GM19438 (cell line): ENCODE results near the gene DISC1.
A peak's percentile ranks its signal among the peaks of the same experiment; 100 is the strongest.
"Not testable (repeated sequence)": the region's sequence is repeated elsewhere in the genome, so short reads cannot be mapped to it uniquely, and the experiment has no call there.

Experiments used
- ATAC-seq: cut with Tn5 transposase; IDR thresholded peaks from one replicate; pipeline ENCODE4 v1.9.1; 2021; ENCODE audit warnings: low read depth; ENCODE audit not compliant: unreplicated experiment

DISC1 gene

DNA sequence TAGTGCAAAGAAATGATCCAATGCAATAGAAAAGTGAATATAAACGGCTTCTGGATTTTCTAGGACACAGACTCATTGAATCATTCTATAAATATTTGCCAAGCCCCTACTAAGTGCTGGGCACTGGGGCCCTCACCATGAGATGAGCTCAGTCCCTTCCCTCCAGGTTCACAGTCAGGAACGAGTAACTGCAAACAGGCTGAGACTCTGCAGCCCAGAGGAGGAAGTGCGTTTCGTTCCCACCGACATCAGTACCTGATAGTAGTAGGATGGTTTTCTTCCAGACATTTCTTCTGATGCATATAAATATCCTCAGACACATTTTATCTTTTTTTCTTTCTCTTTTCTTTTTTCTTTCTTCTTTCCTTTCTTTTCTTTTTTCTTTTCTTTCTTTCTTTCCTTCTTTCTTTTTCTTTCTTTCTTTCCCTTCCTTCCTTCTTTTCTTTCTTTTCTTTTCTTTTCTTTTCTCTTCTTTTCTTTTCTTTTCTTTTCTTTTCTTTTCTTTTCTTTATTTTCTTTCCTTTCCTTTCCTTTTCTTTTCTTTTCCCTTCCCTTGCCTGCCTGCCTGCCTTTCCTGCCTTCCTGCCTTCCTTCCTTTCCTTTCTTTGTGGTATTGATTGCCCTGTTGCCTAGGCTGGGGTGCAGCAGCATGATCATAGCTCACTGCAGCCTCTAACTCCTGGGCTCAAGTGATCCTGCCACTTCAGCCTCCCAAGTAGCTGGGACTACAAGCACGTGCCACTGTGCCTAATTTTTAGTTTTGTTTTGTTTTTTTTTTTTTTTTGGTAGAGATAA lies 135.4 kb downstream of the DISC1 start:
- no peak for ATAC-seq

DNA sequence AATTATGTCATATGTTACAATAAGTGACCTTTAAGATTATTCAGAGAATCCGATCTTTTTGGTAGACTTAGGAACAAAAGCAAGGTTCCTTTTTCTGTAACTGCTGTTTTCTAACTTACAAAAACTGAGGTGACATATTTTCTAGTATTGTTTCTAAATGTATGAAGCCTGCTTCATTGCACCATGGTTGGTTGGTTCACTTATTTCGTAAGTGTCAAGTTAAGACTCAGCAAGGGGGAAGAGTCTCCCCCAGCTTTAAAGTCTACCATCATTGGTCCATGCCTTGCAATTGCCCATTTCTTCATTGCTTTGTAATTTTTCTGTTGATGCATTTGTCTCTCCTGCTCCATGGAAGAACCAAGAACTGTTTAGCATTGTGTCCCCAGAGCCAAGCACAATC lies 136.9 kb downstream of the DISC1 start:
- no peak for ATAC-seq

DNA sequence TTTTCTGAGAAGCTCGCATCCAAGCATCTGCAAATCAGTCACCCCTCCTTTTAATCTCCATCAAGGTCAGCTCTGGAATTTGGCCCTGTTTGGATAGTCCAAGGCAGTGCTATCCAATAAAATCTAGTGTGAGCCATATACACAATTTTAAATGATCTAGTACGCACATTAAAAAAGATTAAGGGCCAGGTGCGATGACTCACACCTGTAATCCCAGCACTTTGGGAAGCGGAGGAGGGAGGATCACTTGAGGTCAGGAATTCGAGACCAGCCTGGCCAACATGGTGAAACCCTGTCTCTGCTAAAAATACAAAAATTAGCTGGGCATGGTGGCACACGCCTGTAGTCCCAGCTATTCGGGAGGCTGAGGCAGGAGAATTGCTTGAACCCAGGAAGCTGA lies 139.2 kb downstream of the DISC1 start:
- not testable (repeated sequence) for ATAC-seq

DNA sequence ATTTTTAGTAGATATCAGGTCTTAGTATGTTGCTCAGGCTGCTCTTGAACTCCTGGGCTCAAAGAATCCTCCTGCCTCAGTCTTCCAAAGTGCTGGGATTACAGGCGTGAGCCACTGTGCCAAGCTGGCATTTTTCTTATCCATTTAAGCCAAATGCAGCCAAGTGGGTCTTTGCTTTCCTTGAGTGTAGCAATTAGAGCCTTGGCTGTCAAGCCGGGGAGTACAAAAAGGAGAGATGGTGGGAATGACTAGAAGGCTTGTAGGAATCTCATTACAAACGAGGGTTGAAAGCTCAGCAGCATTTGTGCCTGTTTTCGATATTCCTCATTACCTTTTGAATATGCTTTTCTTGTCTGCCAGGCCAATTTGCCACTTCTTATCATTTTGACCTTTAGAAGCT lies 140.9 kb downstream of the DISC1 start:
- ATAC-seq = no peak

DNA sequence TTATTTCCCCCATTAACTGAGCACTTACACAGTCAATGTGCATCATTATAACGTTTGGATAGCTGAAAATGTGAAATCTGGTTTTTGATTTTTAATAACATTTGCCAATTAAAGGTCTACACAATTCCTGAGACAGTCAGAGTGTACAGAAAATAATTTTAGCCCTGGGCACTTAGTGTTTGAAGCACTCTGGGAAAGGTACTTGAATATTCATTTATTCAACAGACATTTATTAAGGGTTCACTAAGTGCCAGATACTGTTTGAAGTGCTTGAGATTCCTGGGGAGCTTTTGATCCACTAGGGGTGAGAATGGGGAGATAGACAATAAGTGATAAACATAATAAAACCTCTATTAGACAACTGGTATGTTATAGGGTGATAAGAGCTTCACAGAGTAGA lies 141.8 kb downstream of the DISC1 start:
- ATAC-seq = no peak

DNA sequence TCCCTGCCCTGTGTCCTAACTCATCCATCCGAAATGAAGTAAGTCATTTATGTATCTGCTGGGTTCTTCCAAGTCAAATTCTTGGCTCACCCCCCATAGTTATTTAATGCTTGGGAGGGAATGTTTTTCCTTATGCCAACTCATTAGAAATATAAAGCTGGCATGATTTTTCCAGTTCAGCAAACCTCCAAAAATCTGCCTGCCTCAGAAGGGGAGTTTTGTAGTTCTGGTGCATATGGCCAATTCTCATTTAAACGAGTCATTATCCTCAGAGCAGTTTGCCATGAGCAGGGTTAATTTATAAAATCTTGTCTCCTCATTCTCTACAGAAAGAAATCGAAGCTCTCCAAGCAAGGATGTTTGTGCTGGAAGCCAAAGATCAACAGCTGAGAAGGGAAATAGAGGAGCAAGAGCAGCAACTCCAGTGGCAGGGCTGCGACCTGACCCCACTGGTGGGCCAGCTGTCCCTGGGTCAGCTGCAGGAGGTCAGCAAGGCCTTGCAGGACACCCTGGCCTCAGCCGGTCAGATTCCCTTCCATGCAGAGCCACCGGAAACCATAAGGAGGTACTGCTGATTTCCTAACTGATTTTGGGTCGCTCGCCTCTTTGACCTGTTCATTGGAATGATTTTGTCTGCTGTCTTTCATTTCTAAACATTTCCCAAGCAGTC lies 144.1 kb downstream of the DISC1 start:
- ATAC-seq = no peak

DNA sequence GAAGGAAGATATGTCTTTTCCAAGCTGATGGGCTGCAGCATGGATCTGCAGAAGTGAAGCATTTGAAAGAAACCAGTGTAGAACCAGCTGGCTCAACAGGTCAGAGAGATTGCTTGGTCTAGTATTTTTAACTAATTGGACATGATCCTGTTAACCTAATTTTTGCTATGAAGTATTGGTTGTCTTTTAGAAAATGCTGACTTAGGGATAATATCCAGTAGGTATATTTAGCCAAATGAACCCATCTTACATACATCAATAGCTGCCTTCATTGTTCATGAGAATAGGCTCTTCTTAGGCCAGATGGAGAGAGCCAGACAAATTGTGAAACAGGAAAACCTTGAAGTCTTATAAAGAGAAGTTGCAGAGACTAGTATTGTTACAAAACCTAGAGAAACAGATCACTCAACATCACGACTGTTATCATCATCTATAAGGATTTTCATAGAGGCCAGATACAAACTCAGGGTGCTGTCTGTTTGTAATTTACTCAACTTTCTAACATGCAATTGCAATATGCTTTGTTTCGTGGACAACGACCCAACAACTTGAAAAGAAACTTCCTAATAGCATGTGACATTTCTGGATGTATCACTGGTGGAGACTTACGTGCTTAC lies 148.2 kb downstream of the DISC1 start:
- ATAC-seq = no peak

DNA sequence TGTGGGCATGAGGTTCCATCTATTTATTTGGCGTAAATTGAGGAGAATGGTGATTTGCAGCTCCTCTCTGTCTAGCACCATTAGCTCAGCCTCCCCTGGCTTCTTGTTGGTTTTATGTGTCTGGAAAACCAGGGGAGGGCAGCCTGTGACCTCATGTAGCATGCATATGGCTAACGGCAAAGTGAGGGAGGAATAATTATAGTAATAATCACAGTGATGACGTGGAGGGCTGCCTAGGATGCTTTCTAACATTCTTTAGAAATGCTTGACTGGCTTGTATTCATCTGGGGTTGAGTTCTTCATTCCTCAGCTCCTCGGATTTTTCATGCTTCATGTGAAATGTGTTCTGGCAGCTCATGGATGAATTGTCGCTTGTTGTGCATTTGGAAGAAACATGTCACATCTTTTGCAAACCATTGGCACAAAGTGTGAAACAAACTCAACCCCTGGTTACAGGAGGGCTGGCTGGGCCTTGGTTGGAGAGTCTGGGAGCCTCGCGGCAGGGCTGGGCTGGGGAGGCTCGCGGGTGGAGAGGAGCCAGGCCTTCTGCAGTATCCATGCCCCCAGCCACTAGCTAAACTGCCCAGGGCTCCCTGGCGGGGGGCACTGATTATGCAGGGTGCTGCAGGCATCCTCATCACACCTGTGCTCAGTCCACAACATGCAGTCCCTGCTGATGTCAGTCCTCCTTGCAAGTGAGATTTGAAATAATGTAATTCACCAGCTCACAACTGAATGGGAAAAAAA lies 149.6 kb downstream of the DISC1 start:
- no peak for ATAC-seq

DNA sequence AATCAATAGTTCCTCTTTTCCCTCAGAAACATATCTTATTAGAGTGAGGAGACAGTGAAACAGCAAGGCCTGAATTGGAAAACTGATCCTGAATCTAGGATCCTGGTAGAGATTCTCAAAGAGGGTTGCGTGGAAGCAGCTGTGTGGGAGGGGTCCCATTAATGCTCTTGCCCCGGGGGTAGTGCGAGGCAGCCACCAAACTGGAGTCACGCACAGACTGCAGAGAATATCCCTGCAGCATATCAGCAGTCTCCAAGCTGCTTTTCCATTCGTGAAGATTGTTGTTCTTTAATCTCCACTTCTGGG lies 150.1 kb downstream of the DISC1 start:
- no peak for ATAC-seq

DNA sequence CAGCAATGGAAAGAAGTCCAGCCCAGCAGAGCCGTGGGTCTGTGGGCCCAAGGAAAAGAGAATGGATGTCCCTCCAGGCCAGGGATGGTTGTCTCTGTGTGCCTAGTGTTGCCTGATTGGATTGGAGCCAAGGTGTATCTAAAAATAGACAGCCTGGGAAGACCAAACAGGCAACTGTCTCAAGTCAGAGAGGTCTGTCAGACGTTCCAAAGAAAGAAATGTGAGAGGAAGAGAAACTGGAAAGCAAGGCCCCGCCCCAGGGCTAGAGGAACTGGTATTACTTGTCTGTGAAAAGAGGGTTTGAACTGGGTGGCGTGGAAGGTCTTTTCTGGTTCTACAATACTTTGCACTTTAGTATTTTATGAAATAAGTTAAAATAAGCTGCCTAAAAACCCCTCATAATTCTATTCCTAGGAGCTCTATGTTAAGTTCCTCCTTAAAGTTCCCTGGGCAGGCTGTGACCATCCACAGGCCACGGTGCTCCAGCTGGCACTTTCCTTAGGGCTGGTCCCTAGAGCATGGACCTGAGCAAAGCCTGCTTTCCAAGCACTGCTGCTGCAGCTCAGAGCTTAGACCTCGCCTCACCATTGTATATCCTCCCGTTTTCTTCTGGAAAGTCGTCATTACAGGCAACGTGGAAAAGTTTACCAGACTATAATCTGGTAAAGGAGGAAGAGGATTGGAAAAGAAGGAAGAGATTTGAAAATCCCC lies 151.6 kb downstream of the DISC1 start:
- ATAC-seq = no peak

DNA sequence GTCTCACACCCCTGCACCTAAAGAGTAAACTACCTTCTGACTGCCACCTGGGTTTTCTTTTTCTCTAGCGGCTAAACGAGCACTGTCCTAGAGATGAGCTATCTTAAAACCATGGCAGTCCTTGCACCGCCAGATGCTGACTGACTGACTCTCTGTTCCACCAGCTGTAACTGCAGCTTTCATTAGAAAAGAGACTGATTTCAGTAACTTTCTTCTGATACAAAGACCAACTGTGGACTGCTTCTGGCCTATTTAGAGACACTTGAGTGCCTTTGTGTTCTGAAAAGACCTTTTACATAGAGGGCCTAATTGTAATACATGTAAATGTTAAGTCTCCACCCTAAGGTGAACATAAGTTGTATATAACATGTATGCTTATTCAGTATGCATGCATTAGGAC lies 152.5 kb downstream of the DISC1 start:
- ATAC-seq = no peak

DNA sequence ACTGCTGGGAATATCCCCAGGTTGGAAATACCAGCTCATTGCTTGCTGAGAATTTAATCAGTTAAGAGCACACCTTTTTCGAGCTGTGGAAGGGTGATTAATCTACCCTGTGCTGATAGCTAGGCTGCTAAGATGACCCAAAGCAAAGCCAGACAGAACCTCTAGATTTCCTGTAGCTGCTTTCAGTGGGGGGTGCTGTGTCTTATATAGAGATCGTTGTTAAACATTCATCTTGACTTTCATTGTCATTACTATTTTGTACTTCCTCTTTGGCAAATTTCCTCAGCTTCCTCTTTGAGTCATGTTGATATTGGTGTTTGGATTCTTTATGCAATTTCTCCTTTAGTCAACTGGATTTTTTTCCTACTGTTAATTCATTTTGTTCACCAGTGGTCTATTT lies 155.3 kb downstream of the DISC1 start:
- ATAC-seq = peak; percentile 55

DNA sequence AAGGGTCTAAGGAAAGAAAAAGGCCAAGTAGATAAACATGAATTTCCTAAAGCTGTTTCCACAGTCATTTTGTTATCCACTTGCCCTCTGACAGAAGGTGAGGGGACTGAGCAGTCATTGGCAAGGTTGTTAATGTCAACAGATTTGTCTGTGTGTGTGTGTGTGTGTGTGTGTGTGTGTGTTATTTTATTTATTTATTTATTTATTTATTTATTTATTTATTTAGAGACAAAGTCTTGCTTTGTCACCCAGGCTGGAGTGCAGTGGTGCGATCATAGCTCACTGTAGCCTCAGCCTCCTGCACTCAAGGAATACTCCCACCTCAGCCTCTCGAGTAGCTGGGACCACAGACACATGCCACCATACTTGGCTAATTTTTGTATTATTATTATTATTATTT lies 158.5 kb downstream of the DISC1 start:
- ATAC-seq = not testable (repeated sequence)

DNA sequence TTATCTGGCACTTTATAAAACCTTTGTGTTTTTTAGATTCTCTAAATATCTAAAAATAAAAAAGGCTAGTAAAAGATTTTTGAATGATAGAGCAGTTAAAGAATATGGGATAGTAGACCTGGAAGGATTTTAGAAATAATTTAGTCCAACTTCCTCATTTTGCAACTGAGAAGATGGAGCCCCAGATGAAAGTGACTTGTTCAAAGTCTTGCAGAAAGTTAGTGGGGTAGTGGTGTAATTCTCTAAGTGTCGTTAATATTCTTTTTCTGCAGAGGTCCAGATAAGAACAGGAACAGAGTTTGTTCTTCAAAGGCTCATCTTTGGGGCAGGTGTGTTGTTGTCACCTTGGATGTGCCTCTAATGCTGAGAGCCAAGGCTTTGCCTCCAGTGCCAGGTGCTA lies 159.5 kb downstream of the DISC1 start:
- ATAC-seq = no peak

DNA sequence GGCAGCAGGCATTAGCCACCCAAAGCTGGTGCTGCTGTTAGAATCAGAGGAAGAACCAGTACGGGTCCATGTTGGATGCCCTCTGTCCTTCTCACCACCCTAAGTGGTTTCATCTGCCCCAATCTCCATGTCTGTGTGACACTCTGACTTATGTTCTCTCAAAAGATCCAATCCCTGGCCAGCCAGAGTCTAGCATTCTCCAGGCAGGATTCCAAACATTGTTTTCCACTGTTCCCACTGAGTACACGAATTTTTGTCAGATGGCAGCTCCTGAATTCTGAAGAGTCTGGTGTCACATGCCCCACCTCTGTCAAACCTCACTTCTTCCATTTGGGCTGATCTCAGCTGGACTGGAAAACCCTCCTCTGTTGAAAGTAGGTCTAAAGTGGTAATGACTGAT lies 166.0 kb downstream of the DISC1 start:
- ATAC-seq = no peak

DNA sequence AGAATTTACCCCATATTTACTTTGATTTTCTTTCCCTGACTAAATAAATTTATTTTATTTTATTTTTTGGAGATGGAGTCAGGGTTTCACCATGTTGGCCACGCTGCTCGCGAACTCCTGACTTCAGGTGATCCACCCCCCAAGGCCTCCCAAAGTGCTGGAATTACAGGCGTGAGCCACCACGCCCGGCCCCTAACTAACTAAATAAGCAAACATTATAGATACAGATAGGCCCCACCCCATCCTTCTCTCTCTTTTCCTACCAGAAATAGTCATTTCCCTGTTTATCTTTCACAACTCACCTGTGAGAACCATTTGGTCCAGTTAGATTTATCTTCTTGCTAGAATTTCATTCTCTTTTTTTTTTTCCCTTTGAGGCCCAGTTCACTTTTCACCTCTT lies 167.3 kb downstream of the DISC1 start:
- no peak for ATAC-seq

DNA sequence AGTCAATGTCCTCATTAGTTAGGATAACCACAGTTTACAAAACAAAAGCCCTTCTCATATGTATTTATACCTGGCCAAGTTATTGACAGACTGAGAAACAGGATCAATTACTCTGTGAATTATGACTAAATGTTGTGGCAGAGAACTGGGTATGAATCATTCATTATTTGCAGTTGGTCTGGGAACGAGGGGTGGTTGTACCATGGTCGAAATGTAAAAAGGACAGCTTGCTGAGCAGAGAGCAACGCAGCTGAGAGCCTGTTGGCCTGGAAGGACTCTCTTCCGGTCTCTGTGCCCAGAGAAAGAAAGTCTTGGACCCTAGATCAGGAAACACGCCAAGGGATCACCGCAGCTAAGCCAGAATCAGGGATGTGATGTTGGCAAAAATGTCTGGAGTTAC lies 169.6 kb downstream of the DISC1 start:
- no peak for ATAC-seq

DNA sequence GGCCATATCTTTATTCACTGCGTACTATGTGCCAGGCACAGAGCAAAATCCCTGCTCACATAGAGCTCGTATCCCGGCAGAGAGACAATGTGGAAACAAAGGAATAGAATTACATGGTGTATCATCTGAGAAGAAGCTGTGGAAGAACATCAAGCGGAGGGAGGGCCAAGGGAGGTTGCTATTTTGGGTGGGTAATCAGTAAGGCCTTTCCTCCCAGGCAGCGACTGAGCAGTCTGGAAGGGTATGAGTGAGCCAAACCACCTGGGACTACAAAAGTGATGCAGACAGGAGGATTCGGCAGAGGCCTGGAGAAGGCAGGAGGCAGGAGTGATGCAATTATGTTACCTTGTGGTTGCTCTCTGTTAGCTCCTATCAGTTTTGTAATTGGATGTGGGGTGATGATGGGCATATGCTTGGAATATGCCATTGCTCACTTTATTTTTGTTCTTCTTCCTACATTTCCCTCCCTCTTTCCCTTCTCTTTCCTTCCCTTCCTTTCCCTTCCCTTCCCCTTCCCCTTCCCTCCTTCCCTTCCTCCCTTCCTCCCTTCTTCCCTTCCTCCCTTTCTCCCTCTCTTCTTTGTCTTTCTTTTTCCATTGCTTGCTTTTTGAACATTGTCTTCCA lies 172.9 kb downstream of the DISC1 start:
- ATAC-seq = no peak

DNA sequence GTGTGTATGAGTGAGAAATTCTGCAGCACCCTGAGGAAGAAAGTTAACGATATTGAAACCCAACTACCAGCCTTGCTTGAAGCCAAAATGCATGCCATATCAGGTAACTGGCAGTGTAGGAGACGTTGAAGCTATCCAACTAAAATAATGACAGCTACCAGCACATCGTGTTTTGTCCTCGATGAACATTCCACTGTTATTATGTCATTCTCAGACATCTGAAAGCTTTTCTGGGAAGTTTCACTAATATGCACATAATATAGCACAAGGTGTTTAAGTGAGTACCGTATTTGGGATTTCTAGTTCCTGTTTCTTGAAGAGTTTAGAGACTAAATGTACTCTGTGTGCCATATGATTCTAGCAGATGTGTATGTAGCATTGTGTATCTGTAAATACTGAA lies 173.5 kb downstream of the DISC1 start:
- ATAC-seq = no peak

DNA sequence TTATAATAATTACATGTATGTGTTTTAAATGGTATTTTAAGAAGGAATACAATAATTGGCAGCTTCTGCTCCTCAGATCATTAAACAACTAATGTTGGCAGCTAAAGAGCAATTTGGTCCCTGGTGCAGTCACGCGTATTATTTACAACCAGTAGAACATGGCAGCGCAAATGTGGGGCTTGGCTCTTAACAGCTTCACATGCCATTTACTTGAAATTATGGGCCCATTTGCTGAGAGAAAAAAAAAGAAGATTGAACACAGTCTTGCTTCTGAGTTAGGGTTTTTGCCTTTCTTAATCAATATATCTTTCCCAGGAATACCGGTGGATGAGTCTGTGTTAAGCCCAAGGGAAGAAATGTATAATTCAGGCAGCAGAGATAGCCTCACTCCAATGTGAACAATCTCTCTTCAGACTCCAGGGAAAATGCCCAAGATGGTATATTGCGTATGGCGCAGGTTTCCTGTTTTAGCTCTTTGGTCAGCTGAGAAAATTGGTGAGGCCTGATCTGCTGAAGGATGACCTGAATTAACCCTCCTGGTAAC lies 174.5 kb downstream of the DISC1 start:
- ATAC-seq = no peak
